ENCODE results near the gene GCGR.
A peak's percentile ranks its signal among the peaks of the same experiment; 100 is the strongest.
"Not testable (repeated sequence)": the region's sequence is repeated elsewhere in the genome, so short reads cannot be mapped to it uniquely, and the experiment has no call there.

GCGR gene

GRCh38 chr17:81833921-81834830 lies 30.2 kb downstream of the GCGR start:
- peak overlapping the region; percentile 72 for H3K4me3 ChIP-seq (ENCODE audit: low read depth, low read length)
- TF ChIP-seq, protein P1, sequence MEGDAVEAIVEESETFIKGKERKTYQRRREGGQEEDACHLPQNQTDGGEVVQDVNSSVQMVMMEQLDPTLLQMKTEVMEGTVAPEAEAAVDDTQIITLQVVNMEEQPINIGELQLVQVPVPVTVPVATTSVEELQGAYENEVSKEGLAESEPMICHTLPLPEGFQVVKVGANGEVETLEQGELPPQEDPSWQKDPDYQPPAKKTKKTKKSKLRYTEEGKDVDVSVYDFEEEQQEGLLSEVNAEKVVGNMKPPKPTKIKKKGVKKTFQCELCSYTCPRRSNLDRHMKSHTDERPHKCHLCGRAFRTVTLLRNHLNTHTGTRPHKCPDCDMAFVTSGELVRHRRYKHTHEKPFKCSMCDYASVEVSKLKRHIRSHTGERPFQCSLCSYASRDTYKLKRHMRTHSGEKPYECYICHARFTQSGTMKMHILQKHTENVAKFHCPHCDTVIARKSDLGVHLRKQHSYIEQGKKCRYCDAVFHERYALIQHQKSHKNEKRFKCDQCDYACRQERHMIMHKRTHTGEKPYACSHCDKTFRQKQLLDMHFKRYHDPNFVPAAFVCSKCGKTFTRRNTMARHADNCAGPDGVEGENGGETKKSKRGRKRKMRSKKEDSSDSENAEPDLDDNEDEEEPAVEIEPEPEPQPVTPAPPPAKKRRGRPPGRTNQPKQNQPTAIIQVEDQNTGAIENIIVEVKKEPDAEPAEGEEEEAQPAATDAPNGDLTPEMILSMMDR (IDR thresholded peaks at IDR 0.05; ENCODE audit: low read depth, low read length): no peak

- TF ChIP-seq, protein P1 (IDR thresholded peaks at IDR 0.05; ENCODE audit: low read depth, low read length): no peak
- H3K4me3 ChIP-seq (ENCODE audit: low read depth, low read length): peak within 1 kb of the TSS; percentile 72
Measured at GRCh38 chr17:81834831-81835267, 30.9 kb downstream of the GCGR start, which contains the start of gene PPP1R27. Gene PPP1R27, minus strand, starts transcription at chr17:81835050. Its CDS starts 97 bp downstream, at chr17:81834953.

GRCh38 chr17:81837641-81838040 lies 33.7 kb downstream of the GCGR start:
- TF ChIP-seq, protein P1 (IDR thresholded peaks at IDR 0.05; ENCODE audit: low read depth, low read length): no peak
- H3K4me3 ChIP-seq (ENCODE audit: low read depth, low read length): no peak overlapping the region

- TF ChIP-seq, protein P1 (IDR thresholded peaks at IDR 0.05; ENCODE audit: low read depth, low read length): no peak
- no peak overlapping the region for H3K4me3 ChIP-seq (ENCODE audit: low read depth, low read length)
Measured at GRCh38 chr17:81838753-81839255, 34.9 kb downstream of the GCGR start.

GRCh38 chr17:81839301-81839700 lies 35.4 kb downstream of the GCGR start:
- H3K4me3 ChIP-seq (ENCODE audit: low read depth, low read length): no peak overlapping the region
- TF ChIP-seq, protein P1 (IDR thresholded peaks at IDR 0.05; ENCODE audit: low read depth, low read length): no peak

DNA sequence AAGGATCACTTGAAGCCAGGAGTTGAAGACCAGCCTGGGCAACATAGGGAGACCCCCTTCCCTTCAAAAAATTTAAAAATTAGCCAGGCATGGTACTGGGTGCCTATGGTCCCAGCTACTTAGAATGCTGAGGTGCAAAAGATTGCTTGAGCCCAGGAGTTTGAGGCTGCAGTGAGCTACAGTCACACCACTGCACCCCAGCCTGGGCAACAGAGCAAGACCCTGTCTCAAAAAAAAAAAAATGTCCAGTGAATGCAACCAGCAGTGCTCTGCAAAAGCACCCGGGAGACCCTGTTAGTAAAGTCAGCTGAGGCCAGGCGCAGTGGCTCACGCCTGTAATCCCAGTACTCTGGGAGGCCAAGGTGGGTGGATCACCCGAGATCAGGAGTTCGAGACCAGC lies 36.1 kb downstream of the GCGR start:
- not testable (repeated sequence) for H3K4me3 ChIP-seq (ENCODE audit: low read depth, low read length)

DNA sequence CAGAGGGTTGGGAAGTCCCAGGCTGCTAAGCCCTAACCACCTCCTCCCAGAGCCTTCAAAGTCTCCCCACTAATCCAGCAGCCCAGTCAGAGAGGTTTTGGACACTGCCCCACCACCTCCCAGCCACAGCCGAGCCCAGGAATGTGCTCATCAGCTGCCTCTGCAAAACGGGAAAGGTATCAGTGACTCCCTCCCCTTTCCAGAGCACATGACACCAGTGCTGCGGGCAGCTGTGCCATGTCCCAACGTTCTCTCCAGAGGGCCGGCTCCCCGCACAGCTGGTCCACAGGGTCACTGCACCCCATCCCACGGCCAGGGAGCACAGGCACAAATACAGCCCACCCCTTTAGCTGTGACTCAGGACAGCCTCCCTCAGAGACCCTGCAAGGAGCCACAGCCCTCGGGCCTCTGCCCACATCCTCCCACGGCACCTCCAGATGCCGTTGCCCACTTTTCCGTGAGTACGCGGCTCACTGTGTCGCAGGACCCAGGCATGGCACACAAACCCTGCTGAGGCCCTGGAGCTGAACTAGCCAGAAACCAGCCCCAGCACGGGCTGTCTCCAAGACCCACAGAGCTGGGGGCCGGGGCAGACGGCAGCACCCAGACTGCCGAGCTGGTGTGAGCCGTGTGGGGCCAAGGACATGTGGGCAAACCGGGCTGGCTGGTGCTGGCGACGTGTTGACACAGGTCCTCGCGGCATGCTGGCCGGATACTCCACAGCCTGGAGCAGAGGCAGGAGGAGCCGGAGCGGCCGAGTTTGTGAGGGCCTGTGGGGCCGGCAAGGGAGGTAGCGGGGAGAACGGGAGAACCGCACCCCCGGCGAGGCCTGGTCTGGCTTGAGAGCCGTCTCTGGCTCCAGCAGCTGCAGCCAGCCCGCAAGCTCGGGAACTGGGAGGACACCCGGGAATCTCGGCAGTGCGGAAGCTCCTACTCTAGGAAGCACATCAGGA lies 37.2 kb downstream of the GCGR start:
- TF ChIP-seq, protein P1 (IDR thresholded peaks at IDR 0.05; ENCODE audit: low read depth, low read length): no peak
- no peak overlapping the region for H3K4me3 ChIP-seq (ENCODE audit: low read depth, low read length)
